HEK293T (cell line): Measurements from ENCODE around the gene TMEM174.
A peak's percentile ranks its signal among the peaks of the same experiment; 100 is the strongest.

Experiments
- CTCF ChIA-PET: fragments of 350-600 bp; formaldehyde crosslinking; extraction: SDS; loops from one replicate; lab custom pipeline; 2021; ENCODE audit warnings: antibody characterized with exemption, inconsistent platforms; lab: Yijun Ruan, JAX
- POLR2A ChIA-PET: fragments of 350-600 bp; formaldehyde crosslinking; extraction: SDS; loops from one replicate; lab custom pipeline; 2020; ENCODE audit warnings: antibody characterized with exemption, inconsistent platforms; lab: Yijun Ruan, JAX
- DNase-seq: peaks from one replicate; pipeline ENCODE4 v3.0.0; 2012; ENCODE audit warnings: mixed read lengths; ENCODE audit errors: extremely low spot score
- ARNT ChIP-seq: fragments of 450-650 bp; IDR thresholded peaks from 2 replicates; pipeline ENCODE4 v1.6.1; 2017; ENCODE audit warnings: mild to moderate bottlenecking
- BHLHE40 ChIP-seq: fragments of 450-650 bp; IDR thresholded peaks from 2 replicates; pipeline ENCODE4 v1.6.1; 2016; ENCODE audit warnings: mild to moderate bottlenecking, moderate library complexity, borderline replicate concordance
- CTBP1 ChIP-seq: fragments of 450-650 bp; IDR thresholded peaks from 2 replicates; pipeline ENCODE4 v1.6.1; 2016; ENCODE audit warnings: borderline replicate concordance
- ELF4 ChIP-seq: fragments of 450-650 bp; IDR thresholded peaks from 2 replicates; pipeline ENCODE4 v1.6.1; 2017; ENCODE audit warnings: antibody characterized with exemption
- FOXA1 ChIP-seq: fragments of 450-650 bp; IDR thresholded peaks from 2 replicates; pipeline ENCODE4 v1.6.1; 2016; ENCODE audit warnings: mild to moderate bottlenecking
- FOXK2 ChIP-seq: fragments of 450-650 bp; IDR thresholded peaks from 2 replicates; pipeline ENCODE4 v1.6.1; 2016; ENCODE audit warnings: mild to moderate bottlenecking
- FOXM1 ChIP-seq: fragments of 450-650 bp; IDR thresholded peaks from 2 replicates; pipeline ENCODE4 v1.6.1; 2017; ENCODE audit warnings: mild to moderate bottlenecking, borderline replicate concordance
- HDGF ChIP-seq: fragments of 450-650 bp; IDR thresholded peaks from 2 replicates; pipeline ENCODE4 v1.6.1; 2017; ENCODE audit warnings: antibody characterized with exemption, borderline replicate concordance
- L3MBTL2 ChIP-seq: fragments of 450-650 bp; conservative IDR thresholded peaks from 2 replicates; pipeline ENCODE4 v1.6.1; 2016; ENCODE audit warnings: mild to moderate bottlenecking
- LEF1 ChIP-seq: fragments of 450-650 bp; IDR thresholded peaks from 2 replicates; pipeline ENCODE4 v1.6.1; 2017; ENCODE audit warnings: mild to moderate bottlenecking, borderline replicate concordance
- NFRKB ChIP-seq: fragments of 450-650 bp; IDR thresholded peaks from 2 replicates; pipeline ENCODE4 v1.6.1; 2016; ENCODE audit warnings: mild to moderate bottlenecking, moderate library complexity
- PKNOX1 ChIP-seq: fragments of 450-650 bp; IDR thresholded peaks from 2 replicates; pipeline ENCODE4 v1.6.1; 2016
- SP1 ChIP-seq: fragments of 450-650 bp; IDR thresholded peaks from 2 replicates; pipeline ENCODE4 v1.6.1; 2017
- SUZ12 ChIP-seq: fragments of 450-650 bp; IDR thresholded peaks from 2 replicates; pipeline ENCODE4 v1.6.1; 2016; ENCODE audit warnings: mild to moderate bottlenecking
- TARDBP ChIP-seq: fragments of 450-650 bp; IDR thresholded peaks from 2 replicates; pipeline ENCODE4 v1.6.1; 2016
- ZNF384 ChIP-seq: fragments of 450-650 bp; IDR thresholded peaks from 2 replicates; pipeline ENCODE4 v1.6.1; 2016

TMEM174 gene

GRCh38 chr5:73183481-73183891, 10.5 kb downstream of the TMEM174 start:
- no peak for TF ChIP-seq FOXM1
- no peak for TF ChIP-seq ELF4
- POLR2A ChIA-PET: no interaction called here
- CTCF ChIA-PET: no interaction called here
- no peak for DNase-seq

- DNase-seq: no peak
- CTCF ChIA-PET: no interaction called here
- POLR2A ChIA-PET: no interaction called here
- TF ChIP-seq ARNT: no peak
- TF ChIP-seq PKNOX1: no peak
- TF ChIP-seq ELF4: no peak
- TF ChIP-seq SUZ12: no peak
- no peak for TF ChIP-seq CTBP1
- TF ChIP-seq FOXK2: no peak
- TF ChIP-seq NFRKB: no peak
- no peak for TF ChIP-seq L3MBTL2
- no peak for TF ChIP-seq SP1
- no peak for TF ChIP-seq TARDBP
- TF ChIP-seq HDGF: no peak
- TF ChIP-seq BHLHE40: no peak
- no peak for TF ChIP-seq LEF1
- TF ChIP-seq FOXA1: no peak
- no peak for TF ChIP-seq ZNF384
- TF ChIP-seq FOXM1: no peak
Measured at GRCh38 chr5:73186976-73187375, 14.0 kb downstream of the TMEM174 start.

- CTCF ChIA-PET: interaction anchor here (1.0 to 2.0 kb wide), 2 partner anchors 13 to 29 kb away, joined by 3 to 10 read pairs; no protein-coding TSS in a partner anchor
- no peak for TF ChIP-seq LEF1
- no peak for TF ChIP-seq NFRKB
- no peak for TF ChIP-seq FOXM1
- no peak for TF ChIP-seq FOXA1
- TF ChIP-seq ARNT: no peak
- no peak for TF ChIP-seq CTBP1
- TF ChIP-seq ELF4: no peak
- no peak for TF ChIP-seq HDGF
- peak; percentile 53; the same call in 1 of the 2 replicates for TF ChIP-seq L3MBTL2
- DNase-seq: no peak
- POLR2A ChIA-PET: no interaction called here
Measured at GRCh38 chr5:73188764-73189531, 16.0 kb downstream of the TMEM174 start.

GRCh38 chr5:73189871-73190376, 16.9 kb downstream of the TMEM174 start:
- ChIA-PET CTCF (interaction anchor here (2.0 kb wide), 1 partner anchor 12 kb away, joined by 10 read pairs; no protein-coding TSS in a partner anchor), POLR2A (no interaction called here)
- TF ChIP-seq ZNF384 (no peak), NFRKB (no peak), ELF4 (no peak), LEF1 (no peak), CTBP1 (no peak), L3MBTL2 (no peak), SP1 (no peak), BHLHE40 (no peak), HDGF (no peak), FOXK2 (no peak), FOXM1 (no peak), FOXA1 (no peak), ARNT (no peak), TARDBP (no peak)
- no peak for DNase-seq

- POLR2A ChIA-PET: no interaction called here
- CTCF ChIA-PET: no interaction called here
- TF ChIP-seq FOXK2 (no peak), ZNF384 (no peak), PKNOX1 (no peak), BHLHE40 (no peak), HDGF (no peak)
- no peak for DNase-seq
Measured at GRCh38 chr5:73192370-73192769, 19.4 kb downstream of the TMEM174 start.

GRCh38 chr5:73193592-73193991, 20.6 kb downstream of the TMEM174 start:
- ChIA-PET CTCF (no interaction called here), POLR2A (no interaction called here)
- TF ChIP-seq FOXK2: no peak
- TF ChIP-seq NFRKB: no peak
- no peak for TF ChIP-seq ELF4
- TF ChIP-seq TARDBP: no peak
- no peak for TF ChIP-seq ZNF384
- DNase-seq: no peak

GRCh38 chr5:73196201-73196600, 23.2 kb downstream of the TMEM174 start:
- no peak for DNase-seq
- CTCF ChIA-PET: interaction anchor here (0.5 kb wide), 1 partner anchor 342 kb away, joined by 4 read pairs; no protein-coding TSS in a partner anchor
- TF ChIP-seq NFRKB: no peak
- TF ChIP-seq CTBP1: no peak
- TF ChIP-seq ELF4: no peak
- no peak for TF ChIP-seq BHLHE40
- TF ChIP-seq L3MBTL2: no peak
- no peak for TF ChIP-seq ARNT
- no peak for TF ChIP-seq FOXK2
- TF ChIP-seq SP1: no peak
- no peak for TF ChIP-seq FOXA1
- no peak for TF ChIP-seq PKNOX1
- TF ChIP-seq TARDBP: no peak
- TF ChIP-seq LEF1: no peak
- TF ChIP-seq ZNF384: no peak
- TF ChIP-seq HDGF: no peak
- TF ChIP-seq FOXM1: no peak
- POLR2A ChIA-PET: no interaction called here
